RWPE2 (cell line): ENCODE results near the gene SLX4IP.
A peak's percentile ranks its signal among the peaks of the same experiment; 100 is the strongest.

ENCODE experiments used
- ATAC-seq: fragments of 200-7000 bp; cut with Tn5 transposase; 3 replicates; pipeline ENCODE4 v1.9.1; 2021; ENCODE audit warnings: low read depth
- DNase-seq: peaks from one replicate; pipeline ENCODE4 v3.0.0-alpha.2; 2020; ENCODE audit warnings: low spot score
- H3K27ac ChIP-seq: fragments of 450-650 bp; 2 replicates; pipeline ENCODE4 v1.5.1; 2017; ENCODE audit warnings: mild to moderate bottlenecking; ENCODE audit not compliant: poor library complexity, severe bottlenecking
- H3K27me3 ChIP-seq: fragments of 250-450 bp; sonication (Bioruptor Pico); 2 replicates; pipeline ENCODE4 v1.5.1; 2021; ENCODE audit warnings: mild to moderate bottlenecking, moderate library complexity; ENCODE audit not compliant: insufficient read depth, poor library complexity, severe bottlenecking
- H3K36me3 ChIP-seq: fragments of 250-450 bp; sonication (Bioruptor Pico); 2 replicates; pipeline ENCODE4 v1.5.1; 2020; ENCODE audit warnings: low read depth, mild to moderate bottlenecking, moderate library complexity
- H3K4me1 ChIP-seq: fragments of 250-450 bp; sonication (Bioruptor Pico); 2 replicates; pipeline ENCODE4 v1.5.1; 2021; ENCODE audit warnings: mild to moderate bottlenecking, moderate library complexity; ENCODE audit not compliant: insufficient read depth, poor library complexity, severe bottlenecking
- H3K4me3 ChIP-seq: fragments of 250-450 bp; sonication (Bioruptor Pico); 2 replicates; pipeline ENCODE4 v1.5.1; 2021; ENCODE audit warnings: mild to moderate bottlenecking, moderate library complexity; ENCODE audit not compliant: severe bottlenecking
- H3K9me3 ChIP-seq: fragments of 250-450 bp; sonication (Bioruptor Pico); 2 replicates; pipeline ENCODE4 v1.5.1; 2021; ENCODE audit warnings: mild to moderate bottlenecking, moderate library complexity; ENCODE audit not compliant: severe bottlenecking
- TF ChIP-seq, protein P1 (sequence below): fragments of 450-650 bp; IDR thresholded peaks from one replicate; pipeline ENCODE4 v1.5.1; 2017; ENCODE audit warnings: mild to moderate bottlenecking, moderate library complexity; ENCODE audit not compliant: poor library complexity, severe bottlenecking

Gene SLX4IP

DNA sequence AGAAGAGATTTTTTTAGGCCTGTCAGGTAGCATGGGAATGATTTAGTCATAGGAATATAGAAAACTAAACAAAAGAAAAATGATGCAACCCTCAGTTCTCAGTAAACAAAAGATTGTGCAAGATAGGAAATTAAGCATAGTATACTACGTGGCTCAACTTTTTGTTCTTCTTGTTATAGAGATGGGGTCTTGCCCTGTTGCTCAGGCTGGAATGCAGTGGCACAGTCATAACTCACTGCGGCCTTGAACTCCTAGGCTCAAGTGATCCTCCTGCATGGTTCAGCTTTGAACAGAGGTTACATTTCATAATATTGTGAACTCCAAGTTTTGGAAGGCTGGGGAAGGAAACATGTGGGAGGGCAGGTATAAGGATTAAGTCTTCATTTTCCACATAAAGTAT, 28.5 kb downstream of the SLX4IP start:
- DNase-seq (no peak), ATAC-seq (peak; percentile 38; the same call in 2 of the 3 replicates)
- no peak overlapping the region for H3K4me3 ChIP-seq
- peaks cover 3% of the 10 kb centered on the region for H3K4me1 ChIP-seq
- no peak overlapping the region for H3K27ac ChIP-seq
- TF ChIP-seq, protein P1, sequence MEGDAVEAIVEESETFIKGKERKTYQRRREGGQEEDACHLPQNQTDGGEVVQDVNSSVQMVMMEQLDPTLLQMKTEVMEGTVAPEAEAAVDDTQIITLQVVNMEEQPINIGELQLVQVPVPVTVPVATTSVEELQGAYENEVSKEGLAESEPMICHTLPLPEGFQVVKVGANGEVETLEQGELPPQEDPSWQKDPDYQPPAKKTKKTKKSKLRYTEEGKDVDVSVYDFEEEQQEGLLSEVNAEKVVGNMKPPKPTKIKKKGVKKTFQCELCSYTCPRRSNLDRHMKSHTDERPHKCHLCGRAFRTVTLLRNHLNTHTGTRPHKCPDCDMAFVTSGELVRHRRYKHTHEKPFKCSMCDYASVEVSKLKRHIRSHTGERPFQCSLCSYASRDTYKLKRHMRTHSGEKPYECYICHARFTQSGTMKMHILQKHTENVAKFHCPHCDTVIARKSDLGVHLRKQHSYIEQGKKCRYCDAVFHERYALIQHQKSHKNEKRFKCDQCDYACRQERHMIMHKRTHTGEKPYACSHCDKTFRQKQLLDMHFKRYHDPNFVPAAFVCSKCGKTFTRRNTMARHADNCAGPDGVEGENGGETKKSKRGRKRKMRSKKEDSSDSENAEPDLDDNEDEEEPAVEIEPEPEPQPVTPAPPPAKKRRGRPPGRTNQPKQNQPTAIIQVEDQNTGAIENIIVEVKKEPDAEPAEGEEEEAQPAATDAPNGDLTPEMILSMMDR: no peak
- H3K36me3 ChIP-seq: no peaks in the 10 kb centered on the region
- H3K9me3 ChIP-seq: no peaks in the 10 kb centered on the region
- H3K27me3 ChIP-seq: no peaks in the 10 kb centered on the region

GRCh38 chr20:10465135-10465534, 30.0 kb downstream of the SLX4IP start:
- no peak overlapping the region for H3K27ac ChIP-seq
- TF ChIP-seq, protein P1: no peak
- no peak overlapping the region for H3K4me3 ChIP-seq
- no peaks in the 10 kb centered on the region for H3K36me3 ChIP-seq
- peaks cover 3% of the 10 kb centered on the region for H3K4me1 ChIP-seq
- H3K9me3 ChIP-seq: no peaks in the 10 kb centered on the region
- ATAC-seq (no peak), DNase-seq (no peak)
- H3K27me3 ChIP-seq: no peaks in the 10 kb centered on the region

DNA sequence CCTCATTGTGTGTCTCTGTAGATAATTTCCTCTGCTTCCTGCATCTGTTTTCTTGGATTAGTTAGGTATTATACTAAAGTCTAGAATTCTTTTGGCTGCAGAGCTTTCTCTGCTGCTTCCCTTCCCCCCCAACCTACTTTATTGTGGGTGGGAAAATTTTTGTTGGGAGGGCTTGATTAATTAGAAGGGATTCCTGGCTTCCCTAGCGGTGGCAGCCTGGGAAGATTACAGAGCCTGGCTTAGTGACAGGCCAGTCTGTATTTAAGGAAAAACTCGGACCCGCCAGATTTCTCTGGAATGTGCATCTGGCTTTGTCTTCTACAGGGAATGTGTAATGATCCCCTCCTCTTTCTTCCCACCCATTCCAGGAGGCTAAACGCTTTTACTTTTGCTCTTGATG, 31.2 kb downstream of the SLX4IP start:
- Histone ChIP-seq H3K4me3 (no peak overlapping the region), H3K9me3 (no peaks in the 10 kb centered on the region), H3K36me3 (no peaks in the 10 kb centered on the region), H3K27ac (no peak overlapping the region), H3K27me3 (no peaks in the 10 kb centered on the region), H3K4me1 (peaks cover 3% of the 10 kb centered on the region)
- TF ChIP-seq, protein P1: no peak
- DNase-seq: no peak
- no peak for ATAC-seq

DNA sequence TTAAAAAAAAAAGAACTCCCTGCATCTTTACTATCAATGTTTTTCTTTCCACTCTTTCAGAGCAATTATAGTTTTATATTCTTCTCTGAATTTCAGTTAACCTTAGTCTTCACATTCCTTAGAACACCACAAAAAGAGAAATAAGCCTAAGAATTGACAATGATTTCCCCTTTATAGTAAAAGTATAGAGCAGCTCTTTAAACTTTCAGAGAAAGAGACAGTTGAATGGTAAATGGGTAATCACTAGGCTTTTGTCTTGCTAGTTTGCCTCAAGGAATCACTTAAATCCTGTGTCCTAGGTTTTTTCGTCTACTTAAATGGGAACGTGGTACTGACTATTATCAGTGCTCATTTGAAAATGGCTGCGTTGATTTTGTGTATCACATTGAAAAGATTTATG, 31.8 kb downstream of the SLX4IP start:
- Histone ChIP-seq H3K27me3 (no peaks in the 10 kb centered on the region), H3K4me3 (no peak overlapping the region), H3K9me3 (no peaks in the 10 kb centered on the region), H3K36me3 (no peaks in the 10 kb centered on the region), H3K27ac (no peak overlapping the region), H3K4me1 (peaks cover 3% of the 10 kb centered on the region)
- DNase-seq (no peak), ATAC-seq (no peak)
- TF ChIP-seq, protein P1: no peak

GRCh38 chr20:10467681-10468339, 32.7 kb downstream of the SLX4IP start:
- no peak overlapping the region for H3K4me3 ChIP-seq
- no peaks in the 10 kb centered on the region for H3K36me3 ChIP-seq
- ATAC-seq (no peak), DNase-seq (no peak)
- no peaks in the 10 kb centered on the region for H3K27me3 ChIP-seq
- H3K4me1 ChIP-seq: peaks cover 3% of the 10 kb centered on the region
- no peaks in the 10 kb centered on the region for H3K9me3 ChIP-seq
- no peak overlapping the region for H3K27ac ChIP-seq
- TF ChIP-seq, protein P1: no peak
